Nephron progenitor cell (in vitro differentiated cells): ENCODE measurements around the gene AQP6.
A peak's percentile ranks its signal among the peaks of the same experiment; 100 is the strongest.

Experiments used
- DNase-seq: peaks from one replicate; pipeline ENCODE4 v3.0.0; 2021
- H3K27ac Mint-ChIP-seq: 2 replicates; pipeline ENCODE4 v1.8.0; 2021; ENCODE audit warnings: mild to moderate bottlenecking, moderate library complexity, mixed read lengths
- H3K27me3 Mint-ChIP-seq: 2 replicates; pipeline ENCODE4 v1.8.0; 2021; ENCODE audit warnings: mild to moderate bottlenecking, low read depth, mixed read lengths; ENCODE audit not compliant: poor library complexity
- H3K36me3 Mint-ChIP-seq: 2 replicates; pipeline ENCODE4 v1.8.0; 2021; ENCODE audit warnings: low read depth, mixed read lengths
- H3K4me1 Mint-ChIP-seq: 2 replicates; pipeline ENCODE4 v1.8.0; 2021; ENCODE audit warnings: mixed read lengths
- H3K4me3 Mint-ChIP-seq: 2 replicates; pipeline ENCODE4 v1.8.0; 2021; ENCODE audit warnings: mild to moderate bottlenecking, moderate library complexity, mixed read lengths
- H3K9me3 Mint-ChIP-seq: 2 replicates; pipeline ENCODE4 v1.8.0; 2021; ENCODE audit warnings: mild to moderate bottlenecking, moderate library complexity, mixed read lengths
- TF ChIP-seq, protein P1 (sequence below): fragments of 200-600 bp; sonication (generic); IDR thresholded peaks from 2 replicates; pipeline ENCODE4 v1.5.0; 2021; ENCODE audit warnings: antibody characterized with exemption

AQP6 gene

GRCh38 chr12:49970658-49971057, 2.1 kb upstream of the AQP6 start:
- Mint-ChIP-seq H3K27me3 (peaks cover 11% of the 10 kb centered on the region), H3K4me3 (no peak overlapping the region), H3K27ac (no peak overlapping the region), H3K4me1 (peaks cover 36% of the 10 kb centered on the region), H3K9me3 (no peaks in the 10 kb centered on the region), H3K36me3 (no peaks in the 10 kb centered on the region)
- DNase-seq = no peak
- TF ChIP-seq, protein P1, sequence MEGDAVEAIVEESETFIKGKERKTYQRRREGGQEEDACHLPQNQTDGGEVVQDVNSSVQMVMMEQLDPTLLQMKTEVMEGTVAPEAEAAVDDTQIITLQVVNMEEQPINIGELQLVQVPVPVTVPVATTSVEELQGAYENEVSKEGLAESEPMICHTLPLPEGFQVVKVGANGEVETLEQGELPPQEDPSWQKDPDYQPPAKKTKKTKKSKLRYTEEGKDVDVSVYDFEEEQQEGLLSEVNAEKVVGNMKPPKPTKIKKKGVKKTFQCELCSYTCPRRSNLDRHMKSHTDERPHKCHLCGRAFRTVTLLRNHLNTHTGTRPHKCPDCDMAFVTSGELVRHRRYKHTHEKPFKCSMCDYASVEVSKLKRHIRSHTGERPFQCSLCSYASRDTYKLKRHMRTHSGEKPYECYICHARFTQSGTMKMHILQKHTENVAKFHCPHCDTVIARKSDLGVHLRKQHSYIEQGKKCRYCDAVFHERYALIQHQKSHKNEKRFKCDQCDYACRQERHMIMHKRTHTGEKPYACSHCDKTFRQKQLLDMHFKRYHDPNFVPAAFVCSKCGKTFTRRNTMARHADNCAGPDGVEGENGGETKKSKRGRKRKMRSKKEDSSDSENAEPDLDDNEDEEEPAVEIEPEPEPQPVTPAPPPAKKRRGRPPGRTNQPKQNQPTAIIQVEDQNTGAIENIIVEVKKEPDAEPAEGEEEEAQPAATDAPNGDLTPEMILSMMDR = no peak

GRCh38 chr12:49971141-49971540, 1.6 kb upstream of the AQP6 start:
- TF ChIP-seq, protein P1 = no peak
- H3K36me3 Mint-ChIP-seq = no peaks in the 10 kb centered on the region
- H3K4me3 Mint-ChIP-seq = no peak overlapping the region

GRCh38 chr12:49972129-49972528, 618 bp upstream of the AQP6 start:
- Mint-ChIP-seq H3K27ac (no peak overlapping the region), H3K27me3 (peaks cover 8% of the 10 kb centered on the region), H3K9me3 (no peaks in the 10 kb centered on the region), H3K36me3 (no peaks in the 10 kb centered on the region), H3K4me1 (peaks cover 26% of the 10 kb centered on the region), H3K4me3 (no peak overlapping the region)
- DNase-seq = no peak
- TF ChIP-seq, protein P1 = no peak

More at GRCh38 chr12:49971141-49971540, 1.6 kb upstream of the AQP6 start:
- Mint-ChIP-seq H3K27ac (no peak overlapping the region), H3K27me3 (peaks cover 7% of the 10 kb centered on the region), H3K4me1 (peaks cover 32% of the 10 kb centered on the region), H3K9me3 (no peaks in the 10 kb centered on the region)
- DNase-seq = no peak

GRCh38 chr12:49973361-49973830, 649 bp downstream of the AQP6 start:
- Mint-ChIP-seq H3K4me1 (peaks cover 29% of the 10 kb centered on the region), H3K27me3 (peaks cover 4% of the 10 kb centered on the region), H3K36me3 (no peaks in the 10 kb centered on the region), H3K27ac (no peak overlapping the region), H3K9me3 (no peaks in the 10 kb centered on the region), H3K4me3 (no peak overlapping the region)
- TF ChIP-seq, protein P1 = no peak
- no peak for DNase-seq

- TF ChIP-seq, protein P1 = no peak
- H3K36me3 Mint-ChIP-seq = no peaks in the 10 kb centered on the region
- DNase-seq = peak; percentile 58
- H3K4me3 Mint-ChIP-seq = no peak overlapping the region
- no peak overlapping the region for H3K27ac Mint-ChIP-seq
- H3K27me3 Mint-ChIP-seq = peaks cover 4% of the 10 kb centered on the region
- peaks cover 37% of the 10 kb centered on the region for H3K4me1 Mint-ChIP-seq
- H3K9me3 Mint-ChIP-seq = no peaks in the 10 kb centered on the region
These were observed 1.5 kb downstream of the AQP6 start for GRCh38 chr12:49974231-49974675.

DNA sequence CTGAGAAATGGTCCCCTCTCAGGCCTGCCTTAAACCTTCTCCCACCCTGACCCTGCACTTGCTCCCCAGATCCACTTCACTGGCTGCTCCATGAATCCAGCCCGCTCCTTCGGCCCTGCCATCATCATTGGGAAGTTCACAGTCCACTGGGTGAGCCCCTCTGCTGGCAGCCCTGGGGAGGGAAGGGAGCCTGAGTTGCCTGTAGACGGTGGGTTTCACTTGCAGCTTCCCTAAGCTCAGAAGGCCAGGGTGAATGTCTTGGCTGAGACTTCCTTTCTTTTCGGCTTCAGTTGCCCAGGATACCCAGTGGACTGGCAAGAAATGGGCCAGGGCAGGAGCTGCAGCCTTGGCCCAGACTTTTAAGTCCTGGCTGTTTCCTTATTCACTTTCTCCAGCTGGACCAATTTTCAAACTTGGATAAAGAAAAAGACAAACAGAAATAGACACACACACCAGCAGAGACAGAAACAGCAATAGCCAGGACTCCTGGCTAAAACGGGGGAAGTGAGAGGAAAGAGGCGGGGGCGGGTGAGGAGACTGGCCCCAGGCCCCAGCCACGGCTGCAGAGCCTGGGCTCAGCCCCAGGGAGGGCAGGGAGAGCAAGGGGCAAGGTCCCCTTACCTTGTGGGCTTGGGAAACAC, 2.0 kb downstream of the AQP6 start:
- no peak overlapping the region for H3K4me3 Mint-ChIP-seq
- TF ChIP-seq, protein P1 = no peak
- peaks cover 4% of the 10 kb centered on the region for H3K27me3 Mint-ChIP-seq
- H3K9me3 Mint-ChIP-seq = no peaks in the 10 kb centered on the region
- no peaks in the 10 kb centered on the region for H3K36me3 Mint-ChIP-seq
- H3K27ac Mint-ChIP-seq = no peak overlapping the region
- no peak for DNase-seq
- peaks cover 43% of the 10 kb centered on the region for H3K4me1 Mint-ChIP-seq
